ENCODE measurements around the gene FBXL17.

DNA sequence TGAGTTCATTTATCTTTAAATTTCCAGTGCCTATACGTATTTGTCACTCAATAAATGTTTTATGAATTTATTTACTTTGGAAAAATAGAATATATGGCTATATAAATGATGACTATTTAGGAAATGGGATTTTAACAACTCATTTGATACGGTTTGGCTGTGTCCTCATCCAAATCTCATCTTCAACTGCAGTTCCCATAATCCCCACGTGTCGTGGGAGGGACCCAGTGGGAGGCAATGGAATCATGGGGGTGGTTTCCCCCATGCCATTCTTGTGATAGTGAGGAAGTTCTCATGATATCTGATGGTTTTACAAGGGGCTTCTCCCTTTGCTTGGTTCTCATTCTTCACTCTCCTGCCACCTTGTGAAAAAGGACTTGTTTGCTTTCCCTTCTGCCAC, 523.6 kb downstream of the FBXL17 start:
- TF ChIP-seq EZH2 (IDR thresholded peaks at IDR 0.05; ENCODE audit: insufficient read depth, poor library complexity, severe bottlenecking) (no peak), EZH2phosphoT487 (IDR thresholded peaks at IDR 0.05; ENCODE audit: insufficient read depth, low read depth) (no peak)

Measured in GM23248 (cell line).